ENCODE results near the gene IL18R1. TPM values are rescaled to one million over a fixed set of nuclear protein-coding genes. Genes with fewer than 3 reads are reported as not detected.

The IL18R1 gene
- polyA plus RNA-seq, 4 donors = 1.8 to 3.3 (median 2.3) TPM

GRCh38 chr2:102386867-102387541 is 31.4 kb downstream of the IL18R1 start:
- no peak for DNase-seq (ENCODE audit: low read depth in 4 of 4, low spot score in 2 of 4)

- no peak for DNase-seq (ENCODE audit: low read depth in 4 of 4, low spot score in 2 of 4)
Measured at GRCh38 chr2:102387763-102388546, 32.4 kb downstream of the IL18R1 start.

GRCh38 chr2:102391565-102391964 is 36.0 kb downstream of the IL18R1 start:
- no peak for DNase-seq (ENCODE audit: low read depth in 4 of 4, low spot score in 2 of 4)

- DNase-seq (ENCODE audit: low read depth in 4 of 4, low spot score in 2 of 4) = no peak
Measured at GRCh38 chr2:102392096-102392495, 36.5 kb downstream of the IL18R1 start.

- DNase-seq (ENCODE audit: low read depth in 4 of 4, low spot score in 2 of 4) = no peak
Measured at GRCh38 chr2:102392942-102393341, 37.3 kb downstream of the IL18R1 start.

GRCh38 chr2:102396012-102396411 is 40.4 kb downstream of the IL18R1 start:
- no peak for DNase-seq (ENCODE audit: low read depth in 4 of 4, low spot score in 2 of 4)

GRCh38 chr2:102397209-102397608 is 41.6 kb downstream of the IL18R1 start:
- DNase-seq (ENCODE audit: low read depth in 4 of 4, low spot score in 2 of 4) = no peak

- DNase-seq (ENCODE audit: low read depth in 4 of 4, low spot score in 2 of 4) = no peak
Measured at GRCh38 chr2:102399499-102400141, 44.0 kb downstream of the IL18R1 start.

- no peak for DNase-seq (ENCODE audit: low read depth in 4 of 4, low spot score in 2 of 4)
Measured at GRCh38 chr2:102401456-102401855, 45.9 kb downstream of the IL18R1 start.

GRCh38 chr2:102401865-102402264 is 46.3 kb downstream of the IL18R1 start:
- DNase-seq (ENCODE audit: low read depth in 4 of 4, low spot score in 2 of 4) = no peak

- DNase-seq (ENCODE audit: low read depth in 4 of 4, low spot score in 2 of 4) = no peak
Measured at GRCh38 chr2:102410952-102411351, 55.4 kb downstream of the IL18R1 start.

GRCh38 chr2:102412199-102412598 is 56.6 kb downstream of the IL18R1 start:
- no peak for DNase-seq (ENCODE audit: low read depth in 4 of 4, low spot score in 2 of 4)

GRCh38 chr2:102417946-102418345 is 62.4 kb downstream of the IL18R1 start:
- no peak for DNase-seq (ENCODE audit: low read depth in 4 of 4, low spot score in 2 of 4)

GRCh38 chr2:102418421-102418961 is 62.9 kb downstream of the IL18R1 start:
- no peak for DNase-seq (ENCODE audit: low read depth in 4 of 4, low spot score in 2 of 4)

GRCh38 chr2:102420290-102420689 is 64.7 kb downstream of the IL18R1 start:
- no peak for DNase-seq (ENCODE audit: low read depth in 4 of 4, low spot score in 2 of 4)

GRCh38 chr2:102421890-102422759 is 66.5 kb downstream of the IL18R1 start:
- no peak for DNase-seq (ENCODE audit: low read depth in 4 of 4, low spot score in 2 of 4)

GRCh38 chr2:102422910-102423309 is 67.3 kb downstream of the IL18R1 start, which contains the start of gene IL18RAP:
Gene IL18RAP, plus strand, starts transcription at chr2:102423160. Its CDS starts 118 bp downstream, at chr2:102423278.
- no peak for DNase-seq (ENCODE audit: low read depth in 4 of 4, low spot score in 2 of 4)

- no peak for DNase-seq (ENCODE audit: low read depth in 4 of 4, low spot score in 2 of 4)
Measured at GRCh38 chr2:102423368-102423767, 67.8 kb downstream of the IL18R1 start.

- DNase-seq (ENCODE audit: low read depth in 4 of 4, low spot score in 2 of 4) = no peak
Measured at GRCh38 chr2:102424754-102425153, 69.2 kb downstream of the IL18R1 start.

GRCh38 chr2:102425441-102426132 is 70.0 kb downstream of the IL18R1 start:
- no peak for DNase-seq (ENCODE audit: low read depth in 4 of 4, low spot score in 2 of 4)
